GM11168 (cell line): ENCODE data around the gene GRAMD1A.

Experiments
- in situ Hi-C: fragments of 300-500 bp; cut with MboI; formaldehyde crosslinking; loops from one replicate; pipeline ENCODE4 v1.12.0; 2022; ENCODE audit warnings: low sequenced_read_pairs; ENCODE audit not compliant: unreplicated experiment

GRAMD1A gene

GRCh38 chr19:35033067-35034004 lies 33.2 kb downstream of the GRAMD1A start:
- in situ Hi-C loops: no loop called here

DNA sequence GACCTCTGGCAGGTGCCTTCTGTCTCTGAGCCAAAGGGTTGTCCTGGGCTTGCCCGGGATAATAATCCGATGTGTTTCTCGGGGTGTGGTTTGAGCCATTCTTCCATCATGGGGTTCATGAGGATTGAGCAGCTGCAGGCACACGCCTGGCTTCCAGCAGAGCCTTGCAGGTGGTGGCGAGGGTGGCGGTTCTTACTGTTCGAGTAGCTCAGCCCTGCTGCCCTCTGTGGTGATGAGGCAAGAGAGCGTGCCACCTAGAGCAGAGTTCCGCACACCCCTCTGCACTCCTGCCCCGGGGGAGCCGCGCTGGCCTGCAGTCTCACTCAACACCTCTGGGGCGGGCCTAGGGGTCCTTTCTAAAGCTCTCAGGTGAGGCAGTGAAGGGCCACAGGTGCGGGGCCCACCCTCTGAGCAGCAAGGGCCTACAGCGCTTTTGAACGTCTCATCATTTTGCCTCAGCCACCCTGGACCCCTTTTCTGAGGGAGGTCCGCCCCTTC lies 33.9 kb downstream of the GRAMD1A start:
- in situ Hi-C loops: no loop called here

DNA sequence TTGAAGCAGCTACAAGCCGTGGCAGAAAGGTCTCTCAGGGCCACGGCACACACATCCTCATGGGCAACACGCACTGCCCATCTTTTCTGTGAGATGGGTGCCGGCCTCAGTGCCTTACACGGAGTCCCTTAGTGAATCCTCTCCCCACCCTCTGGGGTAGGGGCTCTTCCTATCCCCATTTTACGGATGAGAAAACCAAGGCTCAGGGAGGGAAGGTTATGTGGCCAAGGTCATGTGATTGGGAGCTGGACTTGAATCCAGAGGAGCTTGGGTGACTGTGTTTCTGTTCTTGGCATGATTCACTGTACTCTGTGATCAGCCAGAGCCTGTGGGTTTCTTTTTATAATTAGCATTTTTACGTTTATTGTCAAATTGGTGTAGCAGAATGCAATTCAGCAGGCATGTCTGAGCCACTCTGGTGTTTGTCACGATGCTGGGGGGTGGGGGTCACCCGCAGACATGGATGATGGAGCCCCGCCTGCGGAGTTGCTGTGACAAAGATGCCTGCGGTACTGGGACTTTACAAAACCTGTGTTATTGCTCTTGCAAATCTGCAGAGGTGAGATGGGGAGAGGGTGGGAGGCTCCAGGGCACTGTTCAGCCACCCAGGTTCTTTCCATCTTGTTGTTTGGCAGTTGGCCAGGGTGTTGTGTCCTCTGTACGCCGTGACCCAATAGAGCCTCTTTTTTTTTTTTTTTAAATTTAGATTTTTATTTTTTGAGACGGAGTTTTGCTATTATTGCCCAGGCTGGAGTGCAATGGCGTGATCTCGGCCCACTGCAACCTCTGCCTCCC lies 34.7 kb downstream of the GRAMD1A start:
- in situ Hi-C loops: no loop called here

DNA sequence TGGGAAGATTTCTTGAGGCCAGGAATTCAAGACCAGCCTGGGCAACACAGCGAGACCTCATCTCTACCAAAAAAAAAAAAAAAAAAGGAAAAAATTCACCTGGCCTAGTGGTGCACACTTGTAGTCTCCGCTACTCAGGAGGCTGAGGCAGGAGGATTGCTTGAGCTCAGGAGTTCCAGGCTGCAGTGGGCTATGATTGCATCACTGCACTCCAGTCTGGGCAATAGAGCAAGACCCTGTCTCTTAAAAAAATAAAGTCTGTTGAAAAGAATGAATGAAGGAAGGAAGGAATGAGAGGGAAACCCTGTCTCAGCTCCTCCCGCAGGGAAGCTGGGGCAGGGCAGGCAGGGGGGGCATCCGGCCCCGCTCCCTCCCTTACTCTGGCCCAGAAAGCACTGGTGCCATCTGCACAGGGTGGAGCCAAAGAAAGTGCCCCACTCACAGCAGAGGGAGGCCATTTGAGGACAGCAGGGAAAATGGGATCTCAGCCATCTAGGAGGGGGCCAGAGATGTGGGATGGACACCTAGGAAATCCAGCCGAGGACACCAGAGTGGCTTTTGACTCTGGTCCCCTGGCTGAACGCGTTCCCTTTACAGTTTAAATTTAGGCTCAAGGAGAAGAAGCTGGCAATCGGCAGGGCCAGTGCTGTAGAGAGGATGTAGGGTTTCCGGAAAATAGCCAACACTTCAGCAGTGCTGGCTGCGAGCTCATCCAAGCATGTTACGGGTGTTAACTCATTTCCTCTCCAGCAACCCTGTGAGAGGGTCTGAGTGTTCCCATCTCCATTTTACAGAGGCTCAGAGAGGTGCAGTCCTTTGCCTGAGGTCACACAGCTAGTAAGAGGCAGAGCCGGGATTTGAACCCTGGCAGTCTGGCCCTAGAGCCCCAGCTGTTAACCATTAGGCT lies 37.8 kb downstream of the GRAMD1A start:
- in situ Hi-C loops: no loop called here

DNA sequence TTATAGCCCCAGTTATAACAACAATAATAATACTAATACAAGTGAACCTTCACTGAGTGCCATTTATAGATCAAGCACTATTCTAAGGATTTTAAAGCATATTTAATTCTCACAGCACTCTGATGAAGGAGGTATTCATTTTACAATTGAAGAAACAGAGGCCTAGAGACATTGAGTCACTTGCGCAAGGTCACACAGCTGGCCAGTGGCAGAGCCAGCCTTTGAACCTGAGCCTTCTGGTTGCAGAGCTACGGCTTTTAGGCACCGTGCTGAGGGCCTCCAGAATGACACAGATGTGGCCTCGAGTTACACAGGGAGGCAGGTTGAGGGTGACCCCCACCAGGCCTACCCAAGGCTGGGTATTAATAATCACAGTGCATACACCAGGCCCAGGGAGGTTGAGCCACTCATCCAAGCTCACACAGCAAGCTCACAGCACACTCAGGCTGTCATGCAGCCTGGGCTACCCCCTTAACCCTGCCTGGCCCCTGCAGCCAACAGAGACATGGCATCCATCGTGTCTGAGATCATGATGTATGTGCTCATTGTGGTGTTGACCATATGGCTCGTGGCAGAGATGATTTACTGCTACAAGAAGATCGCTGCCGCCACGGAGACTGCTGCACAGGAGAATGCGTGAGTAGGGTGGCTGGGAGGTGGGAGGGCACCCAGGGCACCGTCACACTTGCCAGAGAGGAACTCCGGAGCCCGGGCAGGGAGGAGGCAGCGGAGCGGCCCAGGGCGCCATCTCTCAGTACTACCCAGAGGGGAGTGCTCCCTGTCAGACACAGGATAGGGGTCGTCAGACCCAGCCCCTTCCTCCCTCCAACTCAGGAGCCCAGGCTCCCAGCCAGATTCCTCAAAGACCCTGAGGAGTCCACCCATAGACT lies 38.7 kb downstream of the GRAMD1A start:
- in situ Hi-C loops: no loop called here

DNA sequence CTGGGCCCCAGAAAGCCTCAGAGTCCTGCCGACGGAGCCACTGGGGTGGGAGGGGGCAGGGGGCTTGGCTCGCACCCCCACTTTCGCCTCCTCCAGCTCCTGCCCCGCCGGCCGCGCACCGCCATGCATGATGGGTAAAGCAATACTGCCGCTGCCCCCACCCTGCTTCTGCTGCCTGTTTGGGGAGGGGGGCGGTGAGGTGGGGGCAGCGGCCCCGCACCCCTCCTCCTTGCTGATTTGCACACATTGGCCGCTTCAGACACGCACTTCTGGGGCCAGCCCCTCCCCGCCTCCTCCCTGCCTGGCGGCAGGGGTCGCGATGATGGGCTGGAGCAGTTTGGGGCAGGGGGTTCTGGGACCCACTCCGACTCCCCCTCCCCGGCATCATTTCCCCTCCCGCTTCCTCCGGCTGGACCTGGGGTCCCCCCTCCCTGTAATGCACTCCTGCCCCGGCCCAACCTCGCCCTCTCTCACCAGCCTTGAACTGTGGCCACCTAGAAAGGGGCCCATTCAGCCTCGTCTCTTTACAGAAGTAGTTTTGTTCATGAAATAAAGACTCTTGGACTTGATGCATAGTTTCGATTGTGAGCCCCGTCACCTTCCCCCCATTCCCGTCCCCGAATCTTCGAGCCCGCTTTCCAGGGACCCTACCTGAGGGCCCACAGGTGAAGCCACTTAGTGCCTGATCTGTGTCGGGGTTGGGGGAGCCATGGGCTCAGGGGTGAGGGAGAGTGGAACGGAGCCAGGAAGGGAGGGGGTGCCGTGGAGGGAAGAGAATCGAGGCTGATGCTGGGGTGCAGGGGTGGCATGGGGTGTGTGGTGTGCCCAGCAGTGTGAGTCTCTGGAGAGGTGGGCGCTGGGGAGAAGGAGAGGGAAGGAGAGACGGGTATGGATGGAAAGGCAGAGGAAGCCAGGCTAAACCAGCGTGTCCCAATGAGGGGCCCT lies 40.0 kb downstream of the GRAMD1A start:
- in situ Hi-C loops: no loop called here

DNA sequence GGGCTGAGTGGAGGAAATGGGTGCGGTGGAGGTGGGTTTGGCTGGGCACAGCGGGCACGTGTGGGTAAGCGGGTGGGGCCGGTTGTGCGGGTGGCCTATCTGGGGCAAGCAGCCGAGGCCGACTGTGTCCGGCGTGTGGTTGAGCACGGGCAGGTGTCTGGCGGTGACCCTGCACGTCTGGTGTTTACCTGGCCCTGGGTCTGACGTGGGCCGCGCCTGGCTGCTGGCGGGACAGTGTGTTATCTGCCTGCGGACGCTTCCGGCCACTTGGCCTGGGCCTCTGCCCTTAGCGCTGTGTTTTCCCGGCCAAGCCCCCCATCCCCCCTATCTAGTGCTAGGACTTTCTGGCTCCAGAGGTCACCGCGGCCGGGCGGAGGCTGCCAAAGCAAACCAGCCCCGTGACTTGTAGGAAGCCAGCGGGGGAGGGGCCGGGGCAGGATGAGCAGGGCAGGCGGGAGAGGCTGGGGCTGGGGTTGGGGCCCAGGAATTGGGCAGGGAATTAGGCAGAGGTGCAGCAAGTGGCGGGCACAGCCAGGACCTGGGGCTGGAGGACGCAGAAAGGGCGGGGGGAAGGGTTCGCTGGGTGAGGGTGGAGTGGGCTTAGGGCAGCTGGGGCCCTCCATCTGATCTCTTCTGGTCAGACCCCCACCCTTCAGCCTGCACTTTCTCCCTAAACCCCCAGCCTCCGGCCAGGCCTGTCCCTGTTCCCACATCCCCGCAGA lies 40.9 kb downstream of the GRAMD1A start:
- in situ Hi-C loops: no loop called here

DNA sequence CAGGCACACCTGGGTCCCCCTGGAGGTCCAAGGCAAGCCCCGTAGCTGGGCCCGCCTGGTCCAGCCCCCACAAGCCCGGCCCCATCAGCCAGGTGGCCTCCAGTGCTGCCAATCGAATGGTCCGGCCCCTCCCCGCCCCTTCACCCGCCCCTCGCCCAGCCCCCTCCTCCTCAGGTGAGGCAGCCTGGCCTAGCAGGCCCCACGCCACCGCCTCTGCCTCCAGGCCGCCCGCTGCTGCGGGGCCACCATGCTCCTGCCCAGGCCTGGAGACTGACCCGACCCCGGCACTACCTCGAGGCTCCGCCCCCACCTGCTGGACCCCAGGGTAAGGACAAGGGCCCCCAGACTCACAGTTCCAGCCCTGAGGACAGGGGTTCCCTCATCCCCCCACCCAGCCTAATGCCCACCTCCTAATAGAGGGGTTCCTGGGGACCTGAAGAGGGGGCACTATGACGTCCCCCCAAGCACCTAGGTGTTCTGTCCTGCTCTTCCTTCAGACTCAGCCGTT lies 41.5 kb downstream of the GRAMD1A start, which contains the start of gene HPN:
Gene HPN (plus strand): TSS at position 174 of the 508 bp plus-strand sequence. CDS start 786 bp downstream, outside the sequence.
- in situ Hi-C loops: no loop called here

GRCh38 chr19:35042056-35042730 lies 42.1 kb downstream of the GRAMD1A start:
- in situ Hi-C loops: no loop called here

DNA sequence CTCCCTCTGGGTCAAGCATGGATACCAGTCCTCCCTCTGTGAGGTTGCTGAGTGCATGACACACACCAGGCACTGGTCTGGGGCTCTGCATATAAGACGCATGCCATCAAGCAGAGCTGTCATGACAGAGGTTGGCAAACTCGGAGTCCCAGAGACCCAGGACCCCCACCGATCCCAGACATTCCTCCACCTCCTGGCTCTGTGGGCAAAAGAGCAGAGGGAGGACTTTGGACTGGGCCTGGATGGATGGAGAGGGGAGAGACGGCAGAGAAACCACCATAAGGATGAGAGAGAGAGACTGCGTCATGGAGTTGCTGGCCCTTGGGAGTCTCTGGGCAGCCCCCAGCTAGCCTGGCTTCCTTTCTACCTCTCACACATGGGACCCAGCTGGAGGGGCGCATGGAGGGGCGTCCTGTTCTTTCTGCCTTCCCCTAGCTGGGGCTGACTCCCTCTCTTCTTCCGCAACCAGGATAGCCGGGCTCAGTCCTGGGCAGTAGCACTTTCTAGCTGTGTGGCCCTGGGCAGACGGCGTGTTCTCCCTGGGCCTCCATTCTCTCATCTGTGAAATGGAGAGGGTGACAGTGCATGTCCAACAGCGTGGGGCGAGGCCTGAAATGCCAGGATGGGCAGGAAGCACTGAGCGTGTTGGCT lies 43.0 kb downstream of the GRAMD1A start:
- in situ Hi-C loops: no loop called here

DNA sequence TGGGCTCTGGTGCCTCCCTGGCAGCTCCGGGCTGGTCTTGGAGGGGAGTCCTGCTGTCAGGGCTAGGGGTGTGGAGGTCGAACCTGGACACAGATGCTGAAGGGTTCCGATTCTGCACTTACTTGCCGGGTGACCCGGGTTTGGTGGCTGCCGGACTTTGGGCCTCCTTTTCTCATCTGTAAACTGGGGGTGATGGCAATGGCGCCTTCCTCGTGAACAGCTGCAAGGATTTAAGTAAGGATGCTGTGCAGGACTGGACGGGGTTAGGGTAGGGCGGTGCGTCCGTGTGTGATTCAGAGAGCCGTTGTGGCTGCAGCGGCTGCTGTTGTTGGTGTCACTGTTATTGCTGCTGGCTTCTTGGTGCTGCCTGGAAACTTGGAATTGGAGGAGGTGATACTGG lies 43.8 kb downstream of the GRAMD1A start:
- in situ Hi-C loops: no loop called here

GRCh38 chr19:35044317-35045117 lies 44.4 kb downstream of the GRAMD1A start:
- in situ Hi-C loops: no loop called here

GRCh38 chr19:35045667-35046300 lies 45.7 kb downstream of the GRAMD1A start:
- in situ Hi-C loops: no loop called here

- in situ Hi-C loops: no loop called here
Observed at GRCh38 chr19:35046461-35046860, 46.3 kb downstream of the GRAMD1A start.

- in situ Hi-C loops: no loop called here
Observed at GRCh38 chr19:35048911-35049411, 48.8 kb downstream of the GRAMD1A start.
